SKM-1 (cell line): Measurements from ENCODE around the gene LDHAL6B.
A peak's percentile ranks its signal among the peaks of the same experiment; 100 is the strongest.
"Not testable (repeated sequence)": the region's sequence is repeated elsewhere in the genome, so short reads cannot be mapped to it uniquely, and the experiment has no call there.

Experiments used
- DNase-seq: peaks from one replicate; lab custom pipeline; 2025; ENCODE audit not compliant: unreplicated experiment; lab: John Stamatoyannopoulos, UW

LDHAL6B gene

DNA sequence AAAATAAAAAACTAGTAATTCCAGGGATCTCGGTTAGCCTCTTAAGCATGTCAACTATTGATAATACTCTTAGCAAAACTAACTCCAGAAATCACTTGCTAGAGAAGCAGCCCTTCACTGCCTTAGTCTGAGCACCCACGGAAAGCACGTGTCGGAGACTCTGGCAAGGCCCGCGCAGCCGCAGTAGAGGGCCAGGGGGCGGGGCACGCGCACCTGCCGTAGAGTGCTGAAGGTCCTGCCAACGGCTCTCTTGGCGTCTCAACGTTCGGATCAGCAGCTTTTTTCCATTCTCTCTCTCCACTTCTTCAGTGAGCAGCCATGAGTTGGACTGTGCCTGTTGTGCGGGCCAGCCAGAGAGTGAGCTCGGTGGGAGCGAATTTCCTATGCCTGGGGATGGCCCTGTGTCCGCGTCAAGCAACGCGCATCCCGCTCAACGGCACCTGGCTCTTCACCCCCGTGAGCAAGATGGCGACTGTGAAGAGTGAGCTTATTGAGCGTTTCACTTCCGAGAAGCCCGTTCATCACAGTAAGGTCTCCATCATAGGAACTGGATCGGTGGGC lies at the start of gene LDHAL6B:
TSS of gene LDHAL6B (plus strand) at position 221 of the 561 bp plus-strand sequence. CDS start at position 319, 98 bp downstream.
- no peak for DNase-seq

DNA sequence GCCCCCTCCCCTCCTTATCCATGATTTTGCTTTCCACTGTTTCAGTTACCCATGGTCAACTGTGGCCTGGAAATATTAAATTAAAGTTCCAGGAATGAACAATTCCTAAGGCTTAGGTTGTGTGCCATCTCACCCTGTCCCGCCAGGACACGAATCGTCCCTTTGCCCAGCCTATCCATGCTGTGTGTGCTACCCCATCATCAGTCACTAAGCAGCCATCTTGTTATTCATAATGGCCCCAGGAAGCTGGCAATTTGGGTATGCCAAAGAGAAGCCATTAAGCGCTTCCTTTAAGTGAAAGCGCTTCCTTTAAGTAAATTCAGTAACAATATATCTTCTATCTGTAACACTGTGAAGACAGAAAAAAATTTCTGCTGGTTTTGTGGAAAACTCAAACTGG lies 49.2 kb upstream of the LDHAL6B start:
- no peak for DNase-seq

DNA sequence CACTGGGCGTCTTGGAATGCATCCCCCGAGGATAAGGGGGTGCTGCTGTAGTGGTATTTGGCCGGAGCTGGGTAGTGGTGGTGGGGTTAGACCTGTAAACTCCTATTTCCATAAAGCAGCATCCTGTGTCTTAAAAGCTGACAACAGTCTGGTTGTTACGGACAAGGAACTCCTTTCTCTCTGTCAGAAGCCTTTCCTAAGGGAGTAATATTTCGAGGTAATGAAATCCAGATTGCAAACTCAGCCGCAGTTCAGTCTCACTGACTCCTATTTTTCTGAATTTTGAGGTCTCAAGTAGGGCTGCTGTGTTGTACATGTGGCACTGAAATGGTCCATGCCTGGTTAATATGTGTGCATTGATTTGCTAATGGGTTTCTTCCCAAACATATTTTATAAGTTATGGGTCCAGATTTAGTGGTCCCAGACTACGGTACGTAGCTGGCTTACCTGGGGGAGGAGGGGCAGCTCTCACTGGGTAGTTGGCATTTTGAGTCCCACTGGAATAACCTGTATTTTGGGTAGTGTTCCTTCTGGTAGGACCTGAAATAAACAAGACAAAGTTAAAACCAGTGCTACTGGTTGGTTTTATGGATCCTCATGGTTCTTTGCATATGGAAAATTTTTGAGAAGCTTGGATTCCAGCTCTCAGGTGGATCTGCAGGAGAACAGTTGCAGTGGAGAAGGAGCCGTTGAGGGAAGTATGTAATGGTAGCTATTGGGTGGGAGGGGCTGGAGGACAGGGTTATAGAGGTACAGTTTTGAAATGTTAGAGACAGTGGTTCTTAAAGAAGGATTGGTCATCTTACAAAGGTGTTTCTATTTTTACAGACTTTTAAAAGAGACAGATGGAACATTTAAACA lies 48.6 kb upstream of the LDHAL6B start:
- DNase-seq, result no peak

DNA sequence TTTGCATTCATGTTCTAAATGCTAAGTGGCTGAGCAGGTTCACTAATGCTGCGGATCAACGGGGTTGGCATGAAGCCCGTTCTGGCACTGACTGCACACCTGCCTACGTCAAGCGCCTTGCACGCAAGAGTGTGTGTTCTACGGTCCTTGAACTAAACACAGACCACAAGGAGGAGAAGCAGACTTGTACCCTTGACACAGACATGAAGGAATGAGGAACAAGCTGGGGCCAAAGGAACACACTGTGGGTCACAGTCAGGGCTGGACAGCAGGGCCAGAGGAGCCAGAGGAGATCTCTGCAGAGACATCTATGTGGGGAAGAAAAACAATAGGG lies 48.0 kb upstream of the LDHAL6B start:
- DNase-seq, result peak; percentile 26

DNA sequence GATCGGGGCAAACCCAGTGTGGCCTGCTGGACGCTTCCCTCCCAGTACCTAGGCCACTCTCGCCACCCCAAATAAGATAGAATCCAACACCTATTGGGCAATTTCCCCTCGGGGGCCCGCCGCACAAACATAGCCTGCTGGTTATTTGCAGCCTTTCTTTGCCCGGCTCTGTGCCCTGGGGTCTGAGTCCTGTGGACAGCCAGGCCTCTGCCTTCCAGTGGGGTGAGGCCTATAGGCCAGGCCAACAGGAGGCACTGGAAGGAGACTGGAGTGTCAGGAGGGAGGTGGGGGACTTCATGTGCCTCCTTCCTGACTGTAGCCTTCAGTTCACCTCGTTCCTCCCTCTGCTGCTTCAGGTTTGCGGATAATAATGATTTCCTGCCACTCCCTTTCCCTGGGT lies 47.4 kb upstream of the LDHAL6B start:
- no peak for DNase-seq

DNA sequence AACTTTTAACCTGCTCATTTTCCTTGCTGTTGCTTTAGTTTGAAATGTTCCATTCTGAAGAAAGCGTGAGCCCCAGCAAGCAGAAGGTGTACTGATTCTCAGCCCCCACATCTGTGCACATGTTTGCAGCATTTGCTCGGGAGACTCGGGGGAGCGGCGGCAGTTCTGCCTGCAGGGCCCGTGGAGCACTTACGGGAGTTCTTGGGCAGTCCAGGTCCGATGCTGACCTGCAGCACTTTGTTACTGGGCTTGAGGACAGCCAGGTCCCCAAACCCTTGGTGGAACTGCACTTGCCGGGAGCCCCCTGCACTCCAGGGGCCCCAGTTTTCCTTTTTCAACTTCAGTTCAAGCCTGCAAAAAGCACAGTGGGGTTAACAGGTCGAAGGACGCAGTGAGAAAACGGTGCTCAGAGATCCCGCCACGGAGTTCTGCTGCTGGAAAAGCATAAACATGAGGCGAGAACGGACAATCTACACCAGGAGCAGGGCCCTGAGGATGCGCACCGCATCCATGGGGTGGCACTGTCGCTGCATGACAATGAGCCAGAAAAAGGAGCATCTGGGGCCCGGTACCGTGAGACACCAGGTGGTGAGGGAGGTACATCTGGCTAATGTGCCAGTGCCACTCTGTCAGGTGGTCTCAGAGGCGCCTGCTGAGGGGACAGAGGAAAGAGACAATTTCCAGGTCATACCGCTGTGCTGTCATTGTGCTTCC lies 45.6 kb upstream of the LDHAL6B start:
- no peak for DNase-seq

DNA sequence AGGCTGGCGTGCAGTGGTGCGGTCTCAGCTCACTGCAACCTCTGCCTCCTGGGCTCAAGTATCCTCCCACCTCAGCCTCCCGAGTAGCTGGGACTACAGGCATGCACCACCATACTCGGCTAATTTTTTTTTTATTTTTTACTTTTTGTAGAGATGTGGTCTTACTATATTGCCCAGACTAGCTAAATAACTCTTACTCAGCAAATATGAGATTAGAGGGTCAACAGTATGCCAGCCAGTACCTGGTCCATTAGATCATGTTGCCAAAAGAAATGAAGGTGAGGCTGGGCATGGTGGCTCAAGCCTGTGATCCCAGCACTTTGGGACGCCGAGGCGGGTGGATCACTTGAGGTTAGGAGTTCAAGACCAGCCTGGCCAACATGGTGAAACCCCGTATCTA lies 44.6 kb upstream of the LDHAL6B start:
- not testable (repeated sequence) for DNase-seq

DNA sequence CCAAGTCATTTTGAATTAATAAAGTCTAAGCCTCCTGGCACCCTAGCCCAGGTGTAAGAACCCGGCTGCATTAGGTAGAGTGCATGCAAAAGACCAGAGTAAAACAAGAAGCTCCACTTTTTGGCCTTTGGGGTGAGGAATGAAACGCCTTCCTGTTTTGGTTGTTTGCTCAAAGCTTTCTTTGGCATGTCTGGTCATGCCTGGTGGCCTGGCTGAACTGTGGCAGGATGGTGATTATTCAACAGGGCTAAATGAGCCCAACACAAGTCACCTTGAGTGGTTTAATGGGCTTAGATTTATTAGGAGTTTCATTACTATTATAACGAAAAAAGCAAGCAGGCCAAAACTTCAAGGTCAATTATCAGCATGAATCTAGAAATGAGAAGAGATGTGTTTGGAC lies 40.9 kb upstream of the LDHAL6B start:
- no peak for DNase-seq

DNA sequence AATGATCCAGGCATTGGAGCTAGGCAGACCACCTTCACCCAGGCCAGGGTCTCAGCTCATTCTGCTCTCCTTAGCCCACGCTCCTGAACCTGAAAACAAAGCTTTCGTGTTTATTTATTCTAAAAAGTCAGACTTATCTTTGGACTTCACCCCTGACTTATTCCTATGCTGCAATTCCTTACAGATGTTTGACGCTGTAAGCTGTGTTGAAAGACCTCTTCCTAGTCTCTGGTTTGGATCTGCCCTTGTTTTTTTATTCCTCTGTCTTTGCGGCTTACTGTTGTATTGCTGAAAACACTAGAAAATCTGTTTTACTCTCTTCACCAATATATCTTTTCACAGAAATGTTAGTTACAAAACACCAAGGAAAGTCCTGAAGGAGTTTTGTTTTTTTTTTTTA lies 40.5 kb upstream of the LDHAL6B start:
- DNase-seq, result no peak

DNA sequence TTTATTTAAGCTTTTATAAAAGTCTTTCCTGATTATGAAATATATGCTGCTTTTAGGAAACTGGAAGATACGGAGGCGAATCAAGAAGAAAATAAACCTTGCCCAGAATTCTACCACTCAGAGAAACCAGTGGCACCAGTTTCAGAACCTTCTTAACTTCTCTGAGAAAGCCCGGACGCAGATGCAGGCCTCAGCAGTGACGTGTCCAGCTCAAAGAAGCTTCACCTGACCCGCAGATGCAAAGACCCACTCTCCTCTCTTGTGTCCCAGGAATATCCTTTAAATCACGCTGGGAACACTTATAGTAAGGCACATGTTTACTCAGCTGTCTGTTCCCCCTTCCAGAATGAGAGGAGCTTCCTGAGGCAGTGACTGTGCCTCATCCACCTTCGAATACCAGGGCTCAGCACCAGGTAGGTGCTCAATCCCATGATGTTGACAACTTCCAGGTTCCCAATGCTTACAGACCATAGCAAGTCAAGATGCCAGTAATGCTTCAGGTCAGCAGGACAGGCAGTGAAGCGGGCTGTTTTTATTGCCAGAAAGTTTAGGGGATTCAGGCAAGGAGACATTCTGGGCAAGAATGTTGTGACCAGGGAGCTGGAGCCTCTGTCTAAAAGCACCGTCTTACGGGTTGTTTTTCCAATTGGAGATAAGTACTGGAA lies 39.9 kb upstream of the LDHAL6B start:
- no peak for DNase-seq

DNA sequence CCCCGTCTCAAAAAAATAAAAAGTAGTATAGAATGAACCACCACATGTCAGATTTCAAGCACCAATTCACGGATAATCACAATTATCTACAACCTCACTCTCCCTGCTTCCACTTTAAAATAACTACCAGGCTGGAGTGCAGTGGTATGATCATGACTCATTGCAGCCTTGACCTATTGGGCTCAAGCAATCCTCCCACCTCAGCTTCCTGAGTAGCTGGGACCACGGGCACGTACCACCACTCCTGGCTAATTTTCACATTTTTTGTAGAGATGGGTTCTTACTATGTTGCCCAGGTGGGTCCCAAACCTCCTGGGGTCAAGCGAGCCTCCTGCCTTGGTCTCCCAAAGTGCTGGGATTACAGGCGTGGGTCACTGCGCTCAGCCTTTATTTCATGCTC lies 38.1 kb upstream of the LDHAL6B start:
- no peak for DNase-seq

DNA sequence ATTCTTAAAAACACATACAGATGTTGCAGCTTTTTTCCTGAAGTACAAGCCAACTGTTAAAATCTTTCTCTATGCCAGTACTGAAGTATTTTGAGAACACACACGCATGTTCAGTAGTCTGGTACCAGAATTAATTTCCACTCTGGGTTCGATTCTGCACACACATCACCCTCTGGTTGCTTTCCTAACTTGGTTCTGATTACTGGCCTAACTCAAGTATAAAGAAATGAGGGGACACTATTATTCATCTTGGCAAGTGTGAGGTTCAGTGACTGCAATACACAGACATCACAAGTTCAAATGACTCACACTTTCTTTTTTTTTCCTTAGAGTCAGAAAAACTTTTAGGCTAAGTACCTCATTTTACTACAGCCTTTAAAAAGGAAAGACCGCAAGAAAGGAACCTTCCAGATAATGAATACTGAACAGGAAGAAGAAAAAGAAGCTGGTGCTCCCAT lies 37.4 kb upstream of the LDHAL6B start:
- DNase-seq, result no peak

DNA sequence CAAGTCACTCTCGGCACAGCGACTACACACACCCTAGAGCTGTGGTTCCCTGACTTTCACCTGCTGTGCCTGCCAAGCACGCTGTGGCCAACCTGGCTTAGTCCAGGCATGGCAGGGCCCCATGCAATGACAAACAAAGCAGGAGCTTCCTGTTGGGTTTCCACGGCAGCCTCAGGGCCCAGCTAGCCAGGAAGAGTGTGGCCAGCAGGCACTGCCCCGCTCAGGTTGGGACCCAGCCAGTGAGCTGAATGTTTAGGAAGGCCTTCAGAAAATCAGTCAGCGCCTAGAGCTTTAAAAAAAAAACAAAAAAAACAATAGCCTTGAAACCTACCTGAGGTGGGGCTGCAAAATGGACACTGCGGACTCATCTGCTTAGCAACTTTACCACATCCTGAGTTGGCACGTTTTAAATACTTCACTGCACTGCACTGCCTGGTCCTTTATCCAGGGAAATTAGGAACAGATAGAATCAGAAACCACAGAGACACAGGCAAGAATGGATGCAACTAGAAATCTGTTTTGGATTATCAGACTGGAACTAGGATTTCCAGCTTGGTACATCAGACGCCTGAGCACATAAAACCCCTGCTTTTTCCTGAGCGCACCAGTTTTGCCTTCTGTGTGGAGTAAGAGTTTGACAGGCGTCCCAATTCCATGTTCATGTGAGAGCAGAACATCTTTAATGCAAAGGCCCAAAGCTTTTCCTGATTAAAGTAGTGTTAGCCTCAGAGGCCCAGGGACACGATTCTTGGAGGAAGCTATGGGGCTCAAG lies 36.2 kb upstream of the LDHAL6B start:
- DNase-seq, result no peak

DNA sequence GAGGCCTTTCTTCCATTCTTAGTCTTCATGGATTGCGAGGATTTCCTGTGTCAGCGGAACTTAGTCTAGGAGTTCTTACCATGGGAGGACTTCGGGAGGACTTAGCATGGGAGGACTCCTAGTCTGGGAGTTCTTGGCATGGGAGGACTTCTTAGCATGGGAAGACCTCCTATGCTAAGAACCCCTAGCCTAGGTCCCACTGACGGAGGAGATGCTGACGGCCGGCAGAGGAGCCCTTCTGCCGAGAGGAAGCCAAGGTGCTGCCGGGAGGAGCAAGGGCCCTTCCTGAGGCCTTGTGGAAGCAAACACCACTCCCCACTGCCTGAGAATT lies 35.6 kb upstream of the LDHAL6B start:
- DNase-seq, result no peak

DNA sequence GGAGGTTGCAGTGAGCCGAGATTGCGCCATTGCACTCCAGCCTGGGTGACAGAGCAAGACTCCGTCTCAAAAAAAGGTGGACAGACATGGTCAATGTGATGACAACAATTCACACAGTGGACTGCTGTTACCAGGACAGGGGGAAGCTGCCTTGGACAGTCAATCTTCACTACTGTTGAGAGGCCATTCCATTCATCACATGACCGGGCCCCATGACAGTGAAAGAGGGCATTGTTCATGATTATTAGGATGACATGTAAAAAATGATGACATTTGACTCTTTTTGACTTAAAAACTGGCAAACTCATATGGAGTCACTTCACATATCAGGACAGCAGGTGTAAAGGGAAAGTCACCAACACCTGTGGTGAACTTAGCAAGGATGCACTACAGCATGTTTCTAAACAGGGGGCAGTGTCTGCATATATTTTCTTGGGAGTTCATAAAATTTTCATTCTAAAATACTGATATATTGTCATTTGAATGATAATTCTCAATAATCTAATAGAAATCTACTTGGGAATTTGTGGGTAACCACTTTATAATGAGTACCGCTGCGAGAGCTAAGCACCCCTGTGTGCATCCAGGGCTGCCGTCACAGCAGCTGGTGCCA lies 34.2 kb upstream of the LDHAL6B start:
- no peak for DNase-seq

DNA sequence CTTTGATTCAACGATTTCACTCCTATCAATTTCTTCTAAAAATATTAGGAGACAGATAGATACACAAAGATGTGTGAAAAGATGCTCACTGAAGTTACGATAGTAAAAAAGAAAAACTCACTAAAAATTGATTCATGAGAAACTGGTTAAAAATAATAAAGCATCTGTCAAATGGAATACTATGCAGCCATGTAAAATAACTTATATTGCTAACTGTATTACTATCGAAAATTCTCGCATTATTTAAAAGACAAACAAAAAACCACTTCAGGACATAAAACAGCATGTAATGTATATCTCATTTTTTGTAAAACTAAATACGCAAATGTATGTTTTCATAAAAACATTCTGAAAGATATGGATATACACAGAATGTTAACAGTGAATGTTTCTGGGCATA lies 33.4 kb upstream of the LDHAL6B start:
- DNase-seq, result no peak

DNA sequence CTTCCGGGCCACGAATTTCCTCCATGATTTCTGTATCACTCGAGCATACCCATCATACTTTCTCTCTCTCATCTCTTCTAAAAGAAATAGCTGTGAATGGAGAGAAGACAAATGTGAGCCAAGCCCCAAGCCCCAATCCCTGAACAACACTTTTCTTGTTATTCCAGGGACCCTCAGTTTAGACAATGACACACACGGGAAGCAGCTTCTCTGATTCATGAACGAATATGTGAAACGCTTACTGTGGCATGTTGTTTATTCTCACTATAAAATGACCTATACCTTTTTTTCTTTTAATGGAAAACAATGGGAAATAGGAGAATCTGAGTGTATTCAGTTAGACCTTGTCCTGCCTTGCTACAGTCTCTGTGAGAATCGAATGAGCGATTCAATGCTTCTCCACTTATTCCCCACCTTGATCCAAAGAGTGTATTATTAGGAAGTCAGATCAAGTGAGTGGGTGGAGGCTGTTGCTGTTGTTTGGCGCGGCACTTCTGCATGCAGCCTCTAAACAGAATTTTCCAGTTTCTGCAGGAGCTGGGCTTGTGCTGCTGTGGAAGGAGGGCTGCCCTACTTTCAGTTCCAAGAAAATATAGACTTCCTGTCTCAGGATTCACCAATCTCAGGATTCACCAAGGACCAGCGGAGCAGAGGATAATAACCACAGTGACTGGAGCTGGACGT lies 32.4 kb upstream of the LDHAL6B start:
- no peak for DNase-seq

DNA sequence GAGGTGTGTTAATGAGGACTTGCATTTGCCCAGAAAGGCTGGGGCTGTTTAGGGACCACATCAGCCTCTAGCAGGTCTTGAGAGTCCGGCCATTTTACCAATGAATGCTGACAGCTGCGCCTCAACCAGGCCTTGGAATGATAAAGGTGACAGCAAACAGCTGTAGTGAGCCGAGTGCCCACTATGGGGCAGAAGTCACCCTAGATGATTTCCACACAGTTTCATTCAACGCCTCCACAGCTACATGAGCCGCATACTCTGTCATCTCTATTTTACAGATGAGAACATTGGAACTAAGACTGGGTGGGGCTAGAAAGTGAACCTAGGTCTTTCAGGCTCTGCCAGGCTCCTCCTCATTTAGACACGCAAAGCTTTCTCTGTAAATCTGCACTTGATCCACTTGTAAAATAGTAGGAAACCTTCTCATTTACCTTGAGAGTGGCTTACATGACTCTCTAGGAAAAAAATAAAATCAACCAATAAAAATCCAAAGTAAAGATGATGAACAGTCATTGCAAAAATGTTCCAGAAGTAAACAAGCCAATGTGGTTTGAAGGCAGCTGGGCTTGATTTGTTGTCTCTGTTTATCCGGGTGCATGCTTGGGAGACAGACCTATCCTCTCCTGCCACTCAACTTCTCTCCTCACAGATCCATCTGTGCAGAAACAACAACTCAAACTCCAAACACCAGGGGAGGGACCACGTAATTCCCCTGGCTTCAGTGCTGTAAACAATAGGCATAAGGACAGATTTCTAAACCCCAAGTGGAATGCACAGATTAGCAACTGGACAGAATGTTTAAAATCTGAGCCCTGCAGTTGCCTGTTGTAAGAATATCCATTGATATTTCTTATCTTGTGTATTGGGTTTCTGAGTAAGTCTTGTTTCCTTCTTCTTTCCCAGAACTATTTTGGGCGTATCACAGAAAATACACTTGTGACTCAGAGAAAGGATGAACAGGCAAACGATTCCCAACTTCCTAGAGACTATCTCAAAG lies 31.5 kb upstream of the LDHAL6B start:
- DNase-seq, result peak; percentile 28
